Pancreas (tissue), 10 donors: ENCODE measurements around the gene MTHFSD. TPM values are rescaled to one million over a fixed set of nuclear protein-coding genes. Genes with fewer than 3 reads are reported as not detected.

Experiments
- ATAC-seq, 4 donors: fragments of 200-7000 bp; cut with Tn5 transposase; one replicate each; pipeline versions ENCODE4 v1.8.0 to v1.9.1; 2020; ENCODE audit warnings: mild to moderate bottlenecking in 4 of 4, moderate library complexity in 4 of 4
- DNase-seq, 6 donors: peaks; one replicate each; pipeline ENCODE4 v3.0.0-alpha.2; 2020
- FAIRE-seq: peaks from 2 replicates; lab custom pipeline; 2012; peaks lifted over from hg19 to GRCh38; lab: Jason Lieb, UNC
- H3K27ac ChIP-seq, 4 donors: fragments of 200-600 bp; sonication (generic); 1 replicate in 3 of 4; 2 replicates in 1 of 4; pipeline versions ENCODE4 v1.5.0 to v1.8.0; 2020
- H3K27me3 ChIP-seq, 4 donors: fragments of 200-600 bp; one replicate each; pipeline ENCODE4 v1.8.0; 2021
- H3K36me3 ChIP-seq, 3 donors: fragments of 200-600 bp; sonication (generic) in 1 of 3; one replicate each; pipeline versions ENCODE4 v1.5.0 to v1.8.0; 2020 to 2021
- H3K4me1 ChIP-seq, 3 donors: fragments of 200-600 bp; one replicate each; pipeline ENCODE4 v1.8.0; 2021
- H3K4me3 ChIP-seq, 4 donors: fragments of 200-600 bp; sonication (generic) in 2 of 4; one replicate each; pipeline versions ENCODE4 v1.5.0 to v1.8.0; 2020 to 2021
- H3K9me3 ChIP-seq, 4 donors: fragments of 200-600 bp; one replicate each; pipeline ENCODE4 v1.8.0; 2021
- CTCF ChIP-seq, 4 donors: fragments of 200-600 bp; sonication (generic) in 3 of 4; IDR thresholded peaks; one replicate each; pipeline versions ENCODE4 v1.5.0 to v1.8.0; 2021; ENCODE audit warnings: antibody characterized with exemption in 4 of 4
- WGBS, 2 donors: extraction: QIAGEN DNeasy Blood & Tissue Kit; methylation state at CpG; one replicate each; pipeline ENCODE4 v1.1.7; 2013; 5-methylcytosine and 5-hydroxymethylcytosine counted together
- intact Hi-C, 3 donors: fragments of 100-400 bp; cut with DNase I; formaldehyde crosslinking; loops; one replicate each; pipeline versions ENCODE4 v1.11.1 to v1.14.2; 2022
- polyA plus RNA-seq, 2 donors: library from polyadenylated mRNA; stranded (reverse); fragments of 200-250 nt; gene quantifications; one replicate each; pipeline ENCODE4 v1.2.3, GENCODE V29; 2013
- total RNA-seq, 6 donors: library from RNA; stranded (reverse); fragmentation: NEBNext Ultra II Directional in 4 of 6; extraction: Animal tissue kit (Norgen Biotek cat#: 25700) in 4 of 6; gene quantifications; one replicate each; pipeline versions ENCODE4 v1.2.1 to v1.2.4, GENCODE V29; 2021 to 2023
- donor health status: healthy with polysubstance abuse.
- donor health status: DM: no; HTN: no; CAD: no; lungs with moderate emphysema.
- donor health status: DM: no; HTN: no; CAD: no.
- donor health status: control.
- donor health status: control.
- donor health status: Bipolar disorder and iron deficiency.
- donor health status: DM: yes; HTN: yes; CAD: no.
- donor health status: DM: no; HTN: no; CAD: no.
- donor health status: DM: no; HTN: no; CAD: no.
- donor health status: DM: yes; HTN: yes; CAD: no.

The MTHFSD gene
- total and polyA plus RNA-seq, 8 donors, result 7.3 to 17.6 (median 10.4) TPM

- Histone ChIP-seq H3K4me3 (no peak overlapping the region), H3K4me1 (no peaks in the 10 kb centered on the region), H3K9me3 (no peaks in the 10 kb centered on the region), H3K36me3 (no peaks in the 10 kb centered on the region), H3K27me3 (peaks cover 0 to 57% (median 9%) of the 10 kb centered on the region in 4 donors), H3K27ac (no peak overlapping the region)
- ATAC-seq (no peak), FAIRE-seq (no peak), DNase-seq (no peak)
- TF ChIP-seq CTCF (IDR thresholded peaks at IDR 0.05), result no peak
- WGBS, 2 donors, result 8 to 10% methylated on average over 14 to 16 of the region's 16 CpGs
- intact Hi-C loops, result no loop called here
Observed at GRCh38 chr16:86495756-86496261, 59.2 kb downstream of the MTHFSD start.

GRCh38 chr16:86495357-86495701 lies 59.7 kb downstream of the MTHFSD start:
- H3K4me1 ChIP-seq, result no peaks in the 10 kb centered on the region
- DNase-seq (no peak), ATAC-seq (no peak), FAIRE-seq (no peak)
- H3K9me3 ChIP-seq, result no peaks in the 10 kb centered on the region
- no peak overlapping the region for H3K27ac ChIP-seq
- intact Hi-C loops, result no loop called here
- peaks cover 0 to 52% (median 9%) of the 10 kb centered on the region in 4 donors for H3K27me3 ChIP-seq
- TF ChIP-seq CTCF (IDR thresholded peaks at IDR 0.05), result no peak
- no peak overlapping the region for H3K4me3 ChIP-seq
- WGBS, 2 donors, result 6 to 9% methylated on average over 10 of the region's 10 CpGs
- H3K36me3 ChIP-seq, result no peaks in the 10 kb centered on the region

- ATAC-seq, result no peak
- no peak for DNase-seq
- Histone ChIP-seq H3K27me3 (peaks cover 0 to 46% (median 9%) of the 10 kb centered on the region in 4 donors), H3K9me3 (no peaks in the 10 kb centered on the region), H3K4me3 (no peak overlapping the region), H3K4me1 (no peaks in the 10 kb centered on the region), H3K36me3 (no peaks in the 10 kb centered on the region), H3K27ac (no peak overlapping the region)
- intact Hi-C loops, result no loop called here
- 4 to 8% methylated on average over 53 to 54 of the region's 54 CpGs for WGBS, 2 donors
- TF ChIP-seq CTCF (IDR thresholded peaks at IDR 0.05), result no peak
- FAIRE-seq, result no peak
Observed at GRCh38 chr16:86494565-86495356, 60.3 kb downstream of the MTHFSD start.

DNA sequence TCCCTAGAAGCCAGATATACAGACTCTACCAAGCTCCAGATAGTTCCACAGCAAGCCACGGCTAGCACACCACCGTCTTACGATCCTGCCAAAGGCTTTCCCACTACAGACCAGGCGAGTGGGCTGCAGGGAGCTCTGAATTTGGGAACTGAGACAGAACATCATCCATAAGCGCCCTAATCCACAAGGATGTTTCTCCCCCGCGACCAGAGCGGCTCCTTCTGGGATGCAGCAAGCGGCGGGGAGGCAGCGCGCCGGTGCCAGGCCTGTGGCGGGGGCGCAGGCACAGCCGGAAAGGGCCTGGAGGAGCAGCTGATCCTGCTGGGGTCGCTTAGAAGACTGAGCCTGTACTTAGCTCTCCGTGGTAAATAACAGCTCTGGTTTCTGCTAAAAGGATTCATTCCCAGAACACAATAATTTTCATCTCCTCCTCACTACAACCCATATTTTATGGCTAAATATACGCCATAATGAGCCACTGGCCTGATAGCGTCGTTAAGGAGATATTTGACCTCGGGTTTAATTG lies 60.9 kb downstream of the MTHFSD start:
- Histone ChIP-seq H3K36me3 (no peaks in the 10 kb centered on the region), H3K27me3 (peaks cover 0 to 45% (median 7%) of the 10 kb centered on the region in 4 donors), H3K9me3 (no peaks in the 10 kb centered on the region), H3K4me3 (no peak overlapping the region), H3K27ac (no peak overlapping the region), H3K4me1 (no peaks in the 10 kb centered on the region)
- DNase-seq, result no peak
- no peak for FAIRE-seq
- TF ChIP-seq CTCF (IDR thresholded peaks at IDR 0.05), result no peak
- WGBS, 2 donors, result 6% methylated on average over 22 of the region's 22 CpGs
- no peak for ATAC-seq
- intact Hi-C loops, result no loop called here
